D341Med (cell line): ENCODE measurements around the gene ZIC5.
A peak's percentile ranks its signal among the peaks of the same experiment; 100 is the strongest.

Experiments
- DNase-seq: peaks from one replicate; pipeline ENCODE4 v3.0.0; 2012; ENCODE audit warnings: low spot score

The ZIC5 gene

DNA sequence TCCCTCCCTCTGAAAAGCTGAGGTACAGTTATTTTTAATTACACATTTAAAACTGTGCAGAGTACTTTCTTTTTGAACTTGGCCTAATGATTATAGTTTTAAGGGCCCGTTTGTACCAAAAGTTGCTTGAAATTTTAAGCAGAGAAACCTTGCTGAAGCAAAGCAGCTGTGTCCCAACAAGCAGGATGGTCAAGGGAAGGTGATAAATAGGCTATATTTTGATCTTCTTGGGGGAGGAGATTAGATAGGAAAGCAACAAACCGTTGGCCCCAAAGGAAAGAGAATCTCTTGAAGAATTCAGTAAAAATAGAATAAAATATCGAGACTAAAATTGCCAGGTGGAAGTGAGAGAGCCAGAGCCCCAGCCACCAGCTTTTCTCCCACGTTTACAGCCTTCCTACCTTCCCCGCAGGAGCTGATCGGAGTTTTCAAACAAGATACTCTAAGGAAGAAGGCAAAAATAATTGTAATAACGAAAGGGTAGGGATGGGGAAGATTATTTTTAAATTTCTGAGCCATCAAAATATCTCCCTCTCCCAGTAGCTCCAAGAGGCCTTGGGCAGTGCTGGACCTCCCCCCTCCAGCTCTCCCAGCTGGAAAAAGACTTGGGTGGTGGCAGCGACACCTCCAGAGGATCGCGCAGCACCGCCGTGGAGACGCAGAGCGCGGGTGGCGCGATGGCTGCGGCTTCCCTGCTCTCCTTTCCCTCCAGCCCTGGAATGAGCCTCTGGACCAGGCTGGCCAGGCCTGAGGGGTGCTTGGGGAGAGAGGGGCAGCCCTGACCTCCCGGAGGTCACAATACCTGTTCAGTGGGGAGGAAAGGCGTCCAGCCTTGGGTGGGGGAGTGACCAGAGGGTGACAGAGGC, 15.8 kb upstream of the ZIC5 start:
- DNase-seq: no peak

DNA sequence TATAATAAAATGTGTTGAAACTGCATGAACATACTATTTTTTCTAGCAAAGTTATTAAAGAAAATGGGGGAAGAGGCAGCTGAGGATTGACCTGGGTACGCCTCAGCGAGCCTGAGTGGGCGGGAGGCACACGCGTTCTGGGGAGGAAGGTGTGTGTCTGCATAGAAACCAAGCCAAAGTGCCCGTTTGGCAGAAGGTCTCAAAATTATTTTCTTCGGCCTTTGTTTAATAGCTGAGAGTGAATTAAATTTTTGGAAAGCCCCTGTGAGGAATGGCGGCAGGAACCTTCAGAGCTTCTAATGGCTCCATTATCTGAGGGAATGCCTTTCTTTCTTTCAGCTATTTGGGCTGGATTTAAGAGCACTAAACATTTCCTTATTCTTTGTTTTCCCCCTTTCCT, 15.2 kb upstream of the ZIC5 start:
- DNase-seq: no peak

DNA sequence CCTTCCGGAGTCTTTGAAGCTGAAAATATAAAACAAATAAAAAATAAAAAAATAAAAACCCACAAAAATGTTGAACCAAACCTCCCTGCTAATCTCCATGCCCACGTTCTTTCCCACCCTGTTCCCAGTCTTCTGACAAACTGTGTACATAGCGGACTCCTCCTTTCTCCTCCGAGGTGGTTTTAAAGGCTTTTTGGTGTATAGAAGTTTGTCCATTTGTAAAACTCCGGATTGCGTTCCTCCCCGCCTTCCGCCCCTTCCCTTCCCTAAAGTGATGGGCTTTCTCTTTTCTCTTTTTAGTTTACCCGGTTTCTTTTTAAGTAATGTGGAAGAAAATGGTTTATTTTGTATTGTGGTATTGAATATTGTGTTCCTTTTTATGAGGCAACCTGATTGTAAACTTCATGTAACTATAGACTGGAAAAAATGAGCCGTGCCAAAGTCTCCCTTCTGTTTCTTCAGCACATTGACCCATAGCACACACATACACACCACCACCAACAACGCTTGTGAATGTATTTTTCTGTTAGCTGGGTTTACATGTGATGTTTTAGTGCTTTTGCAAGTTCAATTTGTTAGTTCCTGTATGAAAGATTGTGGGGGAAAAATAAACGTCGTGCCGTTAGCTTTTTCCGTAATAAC, 14.4 kb upstream of the ZIC5 start:
- DNase-seq: no peak

DNA sequence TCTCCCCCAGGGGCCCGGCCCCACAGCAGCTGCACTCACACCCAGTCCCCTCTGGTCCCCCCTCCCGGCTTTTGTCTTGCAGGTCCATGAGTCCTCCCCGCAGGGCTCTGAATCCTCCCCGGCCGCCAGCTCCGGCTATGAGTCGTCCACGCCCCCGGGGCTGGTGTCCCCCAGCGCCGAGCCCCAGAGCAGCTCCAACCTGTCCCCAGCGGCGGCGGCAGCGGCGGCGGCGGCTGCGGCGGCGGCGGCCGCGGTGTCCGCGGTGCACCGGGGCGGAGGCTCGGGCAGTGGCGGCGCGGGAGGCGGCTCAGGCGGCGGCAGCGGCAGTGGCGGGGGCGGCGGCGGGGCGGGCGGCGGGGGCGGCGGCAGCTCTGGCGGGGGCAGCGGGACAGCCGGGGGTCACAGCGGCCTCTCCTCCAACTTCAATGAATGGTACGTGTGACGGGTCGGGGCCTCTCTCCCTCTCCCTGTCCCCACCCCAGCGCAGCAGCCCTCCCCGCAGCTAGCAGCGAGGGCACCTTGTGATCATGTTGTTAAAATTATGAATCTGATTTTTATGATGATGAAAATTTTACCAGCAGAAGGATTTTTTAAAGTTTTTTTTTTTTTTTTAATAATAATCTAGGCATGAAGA, 13.8 kb upstream of the ZIC5 start:
- no peak for DNase-seq

DNA sequence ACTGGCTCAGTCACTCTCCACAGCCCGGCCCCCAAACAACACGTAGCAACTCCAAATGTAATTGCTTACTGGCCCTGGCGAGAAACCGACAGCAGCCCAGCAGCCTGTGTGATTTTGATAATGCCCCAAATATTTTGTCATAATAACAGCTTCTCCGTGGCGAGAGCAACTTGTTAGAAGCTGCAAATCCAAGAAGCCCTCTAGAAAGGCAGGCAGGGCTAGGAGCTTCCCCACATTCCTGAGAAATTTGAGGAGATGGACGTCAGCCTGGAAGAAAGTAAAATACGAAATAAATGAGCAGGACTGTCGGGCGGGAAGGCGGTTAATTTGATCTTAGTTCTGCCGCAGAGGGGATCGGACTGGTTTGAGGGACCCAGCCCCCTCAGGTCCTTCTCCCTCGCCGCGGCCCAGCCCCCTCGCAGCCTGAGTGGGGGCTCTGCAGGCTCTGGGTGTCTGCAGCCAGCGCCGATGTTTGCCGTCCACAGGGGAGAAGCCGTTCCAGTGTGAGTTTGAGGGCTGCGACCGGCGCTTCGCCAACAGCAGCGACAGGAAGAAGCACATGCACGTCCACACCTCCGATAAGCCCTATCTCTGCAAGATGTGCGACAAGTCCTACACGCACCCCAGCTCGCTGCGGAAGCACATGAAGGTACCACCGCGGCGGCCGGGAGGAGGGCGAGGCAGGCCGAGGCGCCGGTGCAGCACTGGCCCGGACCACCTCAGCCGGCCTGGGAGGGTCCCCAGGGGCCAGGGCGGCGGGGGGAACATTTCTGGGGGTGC, 13.1 kb upstream of the ZIC5 start:
- no peak for DNase-seq

DNA sequence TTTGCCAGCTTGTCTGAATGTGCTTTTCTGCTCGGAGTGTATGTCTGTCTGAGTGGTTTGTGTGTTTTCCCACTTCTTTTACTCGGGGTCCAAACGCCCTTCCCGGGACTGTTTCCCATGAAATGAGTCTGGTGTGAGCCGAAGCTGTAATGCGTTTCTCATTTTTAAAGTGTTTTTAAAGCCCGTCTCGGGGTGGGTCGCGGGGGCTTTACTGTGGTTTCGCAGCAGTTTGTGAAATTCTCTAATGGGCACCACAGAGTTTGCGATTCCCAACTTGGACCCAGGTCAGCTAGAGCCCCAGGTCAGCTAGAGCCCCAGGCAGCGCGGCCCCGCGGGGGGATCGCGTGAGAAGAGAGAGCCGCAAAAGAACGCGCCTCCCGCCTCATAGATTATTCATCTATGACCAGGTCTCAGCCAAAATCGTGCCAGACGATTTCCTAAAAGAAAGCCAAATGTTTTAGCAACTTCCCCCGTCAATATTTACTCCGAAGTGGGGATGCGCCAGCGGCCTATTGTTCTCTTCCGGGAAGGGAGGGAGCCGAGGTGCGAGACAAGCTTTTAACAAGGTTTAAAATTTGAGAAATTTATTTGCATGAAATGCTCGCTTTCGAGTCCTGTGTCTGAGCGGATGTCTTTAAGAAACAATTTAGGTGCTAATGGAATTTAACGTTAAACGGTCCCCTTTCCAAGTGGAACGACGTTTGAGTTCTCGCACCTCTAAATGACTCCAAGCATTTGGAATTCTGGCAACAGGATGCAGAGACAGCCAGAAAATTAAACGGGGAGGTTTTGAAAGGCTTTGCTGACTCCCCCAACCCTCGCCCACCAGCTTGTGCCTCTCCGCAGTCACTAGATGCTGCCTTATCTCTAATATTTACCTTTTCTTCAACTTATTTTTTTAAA, 12.2 kb upstream of the ZIC5 start:
- no peak for DNase-seq

DNA sequence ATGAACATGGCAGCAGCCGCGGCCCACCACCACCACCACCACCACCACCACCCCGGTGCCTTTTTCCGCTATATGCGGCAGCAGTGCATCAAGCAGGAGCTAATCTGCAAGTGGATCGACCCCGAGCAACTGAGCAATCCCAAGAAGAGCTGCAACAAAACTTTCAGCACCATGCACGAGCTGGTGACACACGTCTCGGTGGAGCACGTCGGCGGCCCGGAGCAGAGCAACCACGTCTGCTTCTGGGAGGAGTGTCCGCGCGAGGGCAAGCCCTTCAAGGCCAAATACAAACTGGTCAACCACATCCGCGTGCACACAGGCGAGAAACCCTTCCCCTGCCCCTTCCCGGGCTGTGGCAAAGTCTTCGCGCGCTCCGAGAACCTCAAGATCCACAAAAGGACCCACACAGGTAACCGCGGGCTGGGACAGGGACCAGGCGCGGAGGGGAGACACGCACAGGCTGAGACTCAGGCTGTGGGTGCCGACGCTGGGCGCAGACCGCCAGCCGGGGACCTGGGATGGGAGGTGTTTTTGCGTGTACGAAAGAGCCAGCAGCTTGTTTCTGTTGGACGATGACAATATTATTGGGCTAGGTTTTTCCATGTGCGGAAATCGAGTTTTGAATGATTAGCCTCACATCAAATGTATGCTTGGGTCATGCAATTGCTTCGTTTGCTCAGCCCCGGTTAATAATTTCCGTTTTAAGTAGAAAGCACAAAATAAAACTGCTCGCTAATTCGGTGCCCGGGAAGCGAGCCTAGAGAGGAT, 11.3 kb upstream of the ZIC5 start:
- DNase-seq: no peak

DNA sequence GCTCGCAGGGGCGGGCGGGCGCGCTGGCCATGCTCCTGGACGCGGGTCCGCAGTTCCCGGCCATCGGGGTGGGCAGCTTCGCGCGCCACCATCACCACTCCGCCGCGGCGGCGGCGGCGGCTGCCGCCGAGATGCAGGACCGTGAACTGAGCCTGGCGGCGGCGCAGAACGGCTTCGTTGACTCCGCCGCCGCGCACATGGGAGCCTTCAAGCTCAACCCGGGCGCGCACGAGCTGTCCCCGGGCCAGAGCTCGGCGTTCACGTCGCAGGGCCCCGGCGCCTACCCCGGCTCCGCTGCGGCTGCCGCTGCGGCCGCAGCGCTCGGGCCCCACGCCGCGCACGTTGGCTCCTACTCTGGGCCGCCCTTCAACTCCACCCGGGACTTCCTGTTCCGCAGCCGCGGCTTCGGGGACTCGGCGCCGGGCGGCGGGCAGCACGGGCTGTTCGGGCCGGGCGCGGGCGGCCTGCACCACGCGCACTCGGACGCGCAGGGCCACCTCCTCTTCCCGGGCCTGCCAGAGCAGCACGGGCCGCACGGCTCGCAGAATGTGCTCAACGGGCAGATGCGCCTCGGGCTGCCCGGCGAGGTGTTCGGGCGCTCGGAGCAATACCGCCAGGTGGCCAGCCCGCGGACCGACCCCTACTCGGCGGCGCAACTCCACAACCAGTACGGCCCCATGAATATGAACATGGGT, 10.6 kb upstream of the ZIC5 start:
- peak; percentile 69 for DNase-seq

DNA sequence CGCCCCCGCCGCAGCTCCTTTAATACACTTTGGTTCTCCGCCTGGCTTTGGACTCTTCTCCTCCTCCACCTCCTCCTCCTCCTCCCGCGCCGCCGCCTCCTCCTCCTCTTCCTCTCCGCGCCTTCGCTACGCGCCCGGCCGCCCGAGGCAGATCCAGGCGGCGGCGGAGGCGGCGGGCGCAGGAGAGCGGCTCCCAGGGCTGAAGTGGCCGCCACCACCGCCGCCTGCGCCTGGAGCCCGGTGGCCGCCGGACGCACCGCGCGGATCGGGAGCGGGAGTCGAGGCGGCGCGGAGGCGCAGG, 10.1 kb upstream of the ZIC5 start, which contains the start of gene ZIC2:
Gene ZIC2, plus strand, starts transcription at position 50 of the 301 bp plus-strand sequence. CDS start 281 bp downstream, outside the sequence.
- peak; percentile 65 for DNase-seq

DNA sequence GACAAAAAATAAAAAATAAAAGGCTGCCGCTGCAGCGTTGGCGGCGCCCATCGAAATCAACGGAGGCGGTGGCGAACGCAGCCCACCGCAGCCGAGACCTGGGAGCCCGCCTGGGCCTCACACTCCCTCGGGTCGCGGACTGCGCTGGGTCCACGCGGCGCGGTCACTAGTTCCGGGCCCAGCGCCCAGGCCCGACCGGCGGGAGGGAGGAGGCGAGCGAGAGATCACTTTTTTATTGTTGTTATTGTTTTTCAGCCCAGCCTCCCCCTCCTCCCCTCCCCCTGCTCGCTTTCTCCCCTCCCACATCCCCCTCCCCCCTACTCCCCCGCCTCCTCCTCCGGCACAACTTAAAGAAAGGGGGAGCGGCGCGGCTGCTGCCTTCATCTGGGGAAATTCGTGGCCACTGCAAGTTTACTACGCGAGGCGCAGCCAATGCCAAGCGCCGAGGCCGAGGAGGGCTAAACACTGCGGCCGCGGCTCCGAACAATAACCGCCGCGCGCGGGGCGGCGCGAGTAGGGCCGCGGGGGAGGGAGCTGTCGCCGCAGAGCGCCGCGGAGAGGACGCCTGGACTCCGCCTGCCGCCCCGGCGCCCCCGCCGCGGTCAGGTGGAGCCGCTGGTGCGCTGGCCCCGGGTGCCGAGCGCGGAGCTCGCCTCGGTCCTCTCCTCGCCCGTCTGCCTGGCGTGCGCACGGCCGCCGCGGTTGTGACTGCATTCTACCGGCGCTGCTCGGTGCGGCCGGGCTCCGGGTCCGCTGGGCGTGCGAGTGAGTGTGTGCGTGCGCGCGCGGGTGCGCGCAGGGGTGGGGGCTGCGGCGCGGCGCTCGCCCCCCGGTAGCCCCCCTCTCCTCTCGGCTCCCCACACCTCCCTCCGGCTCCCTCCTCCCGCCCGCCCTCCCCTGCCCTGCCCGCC, 9.5 kb upstream of the ZIC5 start:
- peak; percentile 73 for DNase-seq

DNA sequence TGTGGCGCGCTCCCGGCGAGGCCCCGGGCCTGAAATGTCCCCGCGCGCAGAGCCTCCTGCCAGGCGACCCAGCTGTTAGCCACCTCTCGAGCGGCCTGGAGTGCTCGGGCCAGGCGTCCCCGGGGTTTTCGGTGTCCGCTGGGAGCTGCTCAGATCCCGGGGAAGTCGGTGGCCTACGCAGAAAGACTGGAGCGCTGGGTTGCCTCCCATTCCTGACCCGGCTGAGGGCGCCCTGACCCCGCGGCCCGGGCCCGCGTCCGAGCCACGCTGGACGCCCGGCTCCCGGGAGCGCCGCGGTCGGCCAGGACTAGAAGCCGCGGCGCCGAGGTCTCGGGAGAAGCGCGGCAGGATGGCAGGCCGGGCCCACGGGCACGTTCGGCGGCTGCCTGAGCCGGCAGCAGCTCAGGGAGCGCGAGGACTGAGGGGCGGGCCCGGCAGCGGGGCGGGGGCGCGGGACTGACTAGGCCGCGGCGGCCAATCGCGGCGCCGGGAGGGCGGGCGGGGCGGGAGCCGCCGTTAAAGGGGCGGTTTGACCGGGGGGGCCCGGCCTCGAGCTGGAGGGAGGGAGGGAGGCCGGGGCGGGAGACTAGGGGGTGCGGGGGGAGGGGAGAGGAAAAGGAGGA, 8.7 kb upstream of the ZIC5 start:
- DNase-seq: peak; percentile 93

DNA sequence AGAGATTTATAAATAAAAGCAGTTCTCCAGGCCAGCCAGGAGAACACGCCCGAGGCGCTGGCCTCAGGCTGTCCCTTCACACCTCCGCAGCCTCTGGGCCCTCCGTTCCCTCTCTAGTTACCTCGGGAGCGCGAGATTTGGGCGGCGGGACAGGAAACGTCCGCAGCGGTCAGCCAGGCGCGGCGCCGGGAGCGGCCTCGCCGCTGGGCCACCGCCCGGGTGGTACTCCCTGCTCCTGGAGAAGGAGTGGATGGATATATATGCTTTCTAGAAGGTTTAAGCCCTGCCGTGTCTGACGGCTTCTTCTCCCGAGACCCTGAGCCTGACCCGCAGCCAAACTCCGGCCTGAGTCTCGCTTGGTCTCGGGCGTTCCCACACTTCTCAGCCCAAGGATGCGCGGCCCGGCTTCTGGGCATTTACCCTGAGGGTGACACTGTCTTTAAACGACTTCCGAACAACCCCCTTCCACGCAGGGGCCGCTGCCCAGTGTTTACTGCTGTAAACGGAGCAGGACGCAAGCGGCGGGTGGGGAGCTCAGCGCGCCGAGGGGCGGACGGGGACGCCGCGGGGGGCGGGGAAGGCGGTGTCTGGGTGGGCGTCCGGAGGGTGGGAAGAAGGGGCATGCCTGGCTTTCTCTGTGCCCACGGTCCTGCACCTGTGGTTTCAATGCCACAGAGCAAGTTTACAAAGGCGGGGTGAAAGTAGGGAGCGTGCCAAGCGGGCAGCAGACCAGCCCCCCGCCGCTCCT, 8.1 kb upstream of the ZIC5 start:
- no peak for DNase-seq

DNA sequence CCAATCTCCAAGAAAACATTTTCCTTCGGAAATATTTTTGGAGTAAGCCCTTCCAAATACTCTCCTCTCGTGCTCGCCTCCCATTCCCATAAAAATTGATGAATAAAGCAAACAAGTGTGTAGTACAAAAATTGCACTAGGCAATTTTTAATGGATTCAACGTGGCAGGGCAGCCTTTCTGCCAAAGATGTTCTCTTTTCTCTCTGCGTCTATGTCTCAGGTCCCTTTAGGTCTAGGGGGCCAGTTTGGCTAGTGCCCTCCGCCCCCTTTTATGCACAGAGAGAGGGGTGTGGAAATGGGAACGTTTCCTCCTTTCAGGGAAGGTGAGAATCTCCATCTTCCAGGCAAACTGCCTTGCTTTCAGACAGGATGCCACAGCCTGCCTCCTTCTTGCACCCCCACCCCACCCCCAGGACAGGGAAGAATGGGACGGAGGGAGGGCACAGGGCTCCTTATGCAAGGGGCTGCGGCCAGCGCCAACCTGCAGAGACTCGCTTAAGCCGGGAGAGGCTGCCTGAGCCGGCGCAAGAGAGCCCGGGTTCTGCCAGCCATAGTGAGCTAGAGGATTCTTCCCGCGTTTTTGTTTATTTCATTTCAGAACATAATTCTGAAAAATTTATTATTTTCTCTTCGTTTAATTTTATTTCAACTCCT, 7.4 kb upstream of the ZIC5 start:
- DNase-seq: no peak

DNA sequence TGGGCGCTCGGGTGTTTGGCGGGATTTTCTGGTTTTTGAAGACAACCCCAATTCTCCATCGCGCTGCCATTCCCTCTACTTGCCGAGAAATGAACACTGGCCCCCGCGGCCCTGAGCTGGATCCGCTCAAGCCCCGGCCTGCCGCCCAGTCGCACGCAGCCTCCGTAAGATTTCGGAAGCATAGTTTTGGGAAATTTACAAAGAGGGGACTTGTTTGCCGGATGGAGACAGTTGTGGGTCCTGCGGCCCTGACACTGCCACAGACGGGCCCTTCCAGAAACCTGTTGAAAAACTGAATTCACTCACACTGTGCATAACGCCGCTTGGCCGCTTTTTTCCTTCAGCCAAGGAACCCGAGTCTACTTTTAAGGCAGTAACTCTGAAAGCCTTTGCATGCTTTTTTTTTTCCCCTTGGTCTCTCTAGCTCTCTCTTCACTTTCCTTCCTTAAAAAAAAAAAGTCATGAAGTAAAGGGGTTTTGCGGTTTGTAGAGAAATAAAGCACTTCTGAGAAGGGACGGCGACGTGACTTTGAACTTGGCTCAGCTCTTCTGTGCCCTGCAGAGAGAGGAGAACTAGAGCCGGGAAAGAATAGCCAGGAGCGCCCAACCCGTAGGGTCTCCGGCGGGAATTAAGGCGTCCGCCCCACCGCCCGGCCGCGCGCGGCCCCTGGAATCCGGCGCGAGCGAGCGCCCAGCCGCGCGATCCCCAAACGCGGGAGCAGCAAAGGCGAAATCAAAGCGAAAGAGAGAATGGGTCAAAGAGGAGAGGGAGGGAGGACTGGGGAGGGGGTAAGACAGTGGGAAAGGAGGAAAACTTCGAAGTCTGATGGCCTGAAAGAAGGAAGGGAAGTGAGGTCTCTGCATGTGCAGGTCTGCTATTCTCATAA, 6.6 kb upstream of the ZIC5 start:
- DNase-seq: no peak

DNA sequence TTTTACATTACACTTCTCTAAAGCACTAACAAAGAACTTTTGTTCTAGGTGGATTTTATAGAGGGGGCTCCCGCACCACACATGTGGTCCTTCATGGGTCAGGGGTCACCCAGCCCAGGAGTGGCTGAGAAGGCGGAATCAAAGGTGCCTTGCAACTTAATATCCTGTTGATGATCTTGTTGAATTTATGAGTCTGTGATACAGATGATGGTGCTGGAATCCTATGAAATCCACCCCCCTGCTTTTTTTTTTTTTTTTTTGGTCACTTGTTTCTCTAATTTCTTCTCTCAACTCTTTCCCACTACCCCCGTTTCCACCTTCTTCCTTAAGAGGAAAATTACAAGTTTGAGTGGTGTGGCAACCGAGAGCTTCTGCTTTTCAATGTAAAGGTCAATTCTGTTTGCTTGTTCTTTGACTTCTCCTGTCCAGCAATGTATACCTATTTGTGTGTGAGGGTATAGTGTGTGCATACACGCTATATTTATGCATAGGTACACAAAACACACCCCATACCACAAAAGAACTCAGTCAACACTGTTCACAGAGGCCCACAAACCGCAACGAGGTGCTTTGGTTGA, 5.9 kb upstream of the ZIC5 start:
- no peak for DNase-seq

DNA sequence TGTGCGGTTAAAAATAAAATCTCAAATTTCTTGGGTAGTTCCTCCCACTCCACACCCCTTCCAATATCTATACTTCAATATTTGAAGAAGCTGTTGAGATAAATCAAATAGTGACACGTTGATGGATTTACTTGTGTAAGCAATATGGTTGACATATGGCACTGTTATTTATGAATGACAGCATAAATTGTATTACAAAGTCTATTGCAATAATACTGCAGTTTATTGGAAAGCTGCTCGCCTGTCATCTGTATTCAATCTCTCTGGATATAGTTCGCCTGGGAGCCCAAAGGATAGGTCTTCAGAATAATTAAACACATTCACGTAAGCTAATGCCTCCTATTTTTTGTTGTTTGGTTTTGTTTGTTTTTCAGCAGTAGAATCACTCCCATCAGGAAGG, 5.0 kb upstream of the ZIC5 start:
- DNase-seq: no peak
